ENCODE data around the gene MTG2. TPM values are rescaled to one million over a fixed set of nuclear protein-coding genes. Genes with fewer than 3 reads are reported as not detected.

MTG2 gene
- polyA plus RNA-seq, 1 of the 3 experiments (the other 2 are of a cell fraction): 42.9 TPM

- ChIA-PET CTCF (interaction anchor here (1.6 kb wide), 1 partner anchor 145 kb away, joined by 6 read pairs; no protein-coding TSS in a partner anchor), POLR2A (no interaction called here)
- Histone ChIP-seq H3K4me1 (ENCODE audit: control insufficient read depth in 1 of 2, insufficient read depth in 2 of 2, low read depth in 1 of 2, low read length in 1 of 2) (peaks cover 5 to 31% of the 10 kb centered on the region in 2 experiments; a peak in 1 of 4 replicates), H3F3A (replicated peaks; ENCODE audit: insufficient read depth) (no peaks in the 10 kb centered on the region), H3K27ac (ENCODE audit: low read depth in 2 of 2, low read length in 1 of 2) (no peak within 1 kb of the TSS; a peak in 1 of 4 replicates), H3K9ac (peak within 1 kb of the TSS; percentile 80), H3K79me2 (ENCODE audit: insufficient read depth) (peaks cover 44% of the 10 kb centered on the region), H3K9me3 (no peaks in the 10 kb centered on the region), H2AFZ (ENCODE audit: low read depth) (0 out of 2 replicates have a peak within 1 kb of the TSS, but pooled peaks have one; percentile 38), H3K4me2 (peak within 1 kb of the TSS; percentile 85), H3K36me3 (replicated peaks in 1 of 2; ENCODE audit: control insufficient read depth in 1 of 2, insufficient read depth in 2 of 2, low read length in 1 of 2) (peaks cover 0 to 10% of the 10 kb centered on the region in 2 experiments), H3K4me3 (ENCODE audit: low read depth in 2 of 2, low read length in 1 of 2) (peak within 1 kb of the TSS; percentile 68 to 69), H3K27me3 (ENCODE audit: insufficient read depth) (no peaks in the 10 kb centered on the region), H3K9me2 (no peaks in the 10 kb centered on the region), H4K20me1 (ENCODE audit: insufficient read depth) (peaks cover 36% of the 10 kb centered on the region)
- TF ChIP-seq ELF1 (IDR thresholded peaks at IDR 0.05) (peak; percentile 70; the same call in 1 of the 2 replicates), RAD21 (IDR thresholded peaks at IDR 0.05; ENCODE audit: low read length) (no peak), USF1 (IDR thresholded peaks at IDR 0.05; ENCODE audit: borderline replicate concordance, low read depth) (peak; percentile 74), SIN3A (IDR thresholded peaks at IDR 0.05; ENCODE audit: borderline replicate concordance, low read depth, low read length) (no peak), GABPA (IDR thresholded peaks at IDR 0.05; ENCODE audit: low read depth) (peak; percentile 63), FOXM1 (IDR thresholded peaks at IDR 0.05; ENCODE audit: low read depth) (no peak), TAF1 (IDR thresholded peaks at IDR 0.05; ENCODE audit: borderline replicate concordance, low read depth, low read length) (no peak), TCF12 (IDR thresholded peaks at IDR 0.05) (no peak), TEAD4 (IDR thresholded peaks at IDR 0.05; ENCODE audit: borderline replicate concordance, insufficient read depth) (no peak), NFIC (IDR thresholded peaks at IDR 0.05; ENCODE audit: borderline replicate concordance) (no peak), MAX (IDR thresholded peaks at IDR 0.05; ENCODE audit: low read depth) (peak; percentile 52), IRF3 (IDR thresholded peaks at IDR 0.05; ENCODE audit: low read depth, low read length) (peak; percentile 76), CHD2 (IDR thresholded peaks at IDR 0.05; ENCODE audit: low read length, partially characterized antibody) (peak; percentile 74), MXI1 (IDR thresholded peaks at IDR 0.05; ENCODE audit: low read depth, low read length) (peak; percentile 77; the same call in 1 of the 2 replicates), RFX5 (IDR thresholded peaks at IDR 0.05; ENCODE audit: low read length) (peak; percentile 51; the same call in 1 of the 2 replicates), ZBTB33 (IDR thresholded peaks at IDR 0.05; ENCODE audit: borderline replicate concordance, low read depth) (no peak), JUND (IDR thresholded peaks at IDR 0.05) (no peak), USF2 (IDR thresholded peaks at IDR 0.05; ENCODE audit: borderline replicate concordance, low read depth, low read length) (no peak), PBX3 (IDR thresholded peaks at IDR 0.05) (peak; percentile 99), RCOR1 (IDR thresholded peaks at IDR 0.05; ENCODE audit: low read length) (no peak), FOXJ3 (CRISPR knock-in tag; IDR thresholded peaks at IDR 0.05) (no peak), POLR2AphosphoS5 (IDR thresholded peaks at IDR 0.05; ENCODE audit: low read depth, low read length) (no peak), GATA2 (CRISPR knock-in tag; IDR thresholded peaks at IDR 0.05) (no peak), NRF1 (IDR thresholded peaks at IDR 0.05; ENCODE audit: low read depth, low read length) (peak; percentile 50; the same call in 1 of the 2 replicates)
- 6% methylated on average over 23 of the region's 55 CpGs for WGBS (ENCODE audit: low lambda C conversion rate)
- peak; percentile 100 for DNase-seq
Measured at GRCh38 chr20:62237801-62238568, 55.2 kb downstream of the MTG2 start, which contains the start of gene OSBPL2. Gene OSBPL2, plus strand, starts transcription at chr20:62238521. Its CDS starts 17,664 bp downstream, at chr20:62256185.
